GM12872 (cell line): ENCODE measurements around the gene KRTAP20-1.

Source experiments
- CTCF ChIP-seq: IDR thresholded peaks from 3 replicates; pipeline ENCODE4 v1.5.1; 2011; ENCODE audit warnings: low read depth, mild to moderate bottlenecking, low read length, moderate library complexity; ENCODE audit not compliant: insufficient read depth

Gene KRTAP20-1

GRCh38 chr21:30598802-30599201 is 17.4 kb upstream of the KRTAP20-1 start, which contains the start of gene KRTAP6-2:
Gene KRTAP6-2, minus strand, starts transcription at chr21:30598902. Its CDS starts 28 bp downstream, at chr21:30598874.
- no peak for TF ChIP-seq CTCF

GRCh38 chr21:30600787-30601186 is 15.4 kb upstream of the KRTAP20-1 start, which contains the start of gene KRTAP22-1:
Gene KRTAP22-1, plus strand, starts transcription at chr21:30601087.
- no peak for TF ChIP-seq CTCF

GRCh38 chr21:30605968-30606367 is 10.3 kb upstream of the KRTAP20-1 start:
- no peak for TF ChIP-seq CTCF

GRCh38 chr21:30612132-30612531 is 4.1 kb upstream of the KRTAP20-1 start:
- TF ChIP-seq CTCF = no peak

GRCh38 chr21:30613836-30614235 is 2.4 kb upstream of the KRTAP20-1 start, which contains the start of gene KRTAP6-1:
Gene KRTAP6-1, minus strand, starts transcription at chr21:30613930. Its CDS starts 26 bp downstream, at chr21:30613904.
- TF ChIP-seq CTCF = no peak

- no peak for TF ChIP-seq CTCF
Observed at GRCh38 chr21:30615199-30615598, 1.0 kb upstream of the KRTAP20-1 start.

GRCh38 chr21:30620080-30620479 is 3.9 kb downstream of the KRTAP20-1 start:
- TF ChIP-seq CTCF = no peak
